Measurements from ENCODE around the gene OPTN. TPM values are rescaled to one million over a fixed set of nuclear protein-coding genes. Genes with fewer than 3 reads are reported as not detected.

Gene OPTN
- total and polyA plus RNA-seq, 4 donors = 23.0 to 45.6 (median 37.7) TPM

GRCh38 chr10:13086056-13086455, 13.9 kb upstream of the OPTN start:
- H3K9me3 ChIP-seq (ENCODE audit: control insufficient read depth in 4 of 4, insufficient read depth in 3 of 4, low read length in 3 of 4) = peaks cover 0 to 12% (median 3%) of the 10 kb centered on the region in 4 donors
- no peak overlapping the region for H3K9ac ChIP-seq (ENCODE audit: insufficient read depth in 1 of 2, low read length in 2 of 2)
- no peak overlapping the region for H3K4me3 ChIP-seq
- DNase-seq = no peak
- no peak for ATAC-seq (ENCODE audit: insufficient read depth, low FRiP score)
- no peaks in the 10 kb centered on the region for H3K27me3 ChIP-seq (ENCODE audit: control insufficient read depth in 3 of 3, insufficient read depth in 3 of 3, low read length in 2 of 3)
- TF ChIP-seq, protein P1, sequence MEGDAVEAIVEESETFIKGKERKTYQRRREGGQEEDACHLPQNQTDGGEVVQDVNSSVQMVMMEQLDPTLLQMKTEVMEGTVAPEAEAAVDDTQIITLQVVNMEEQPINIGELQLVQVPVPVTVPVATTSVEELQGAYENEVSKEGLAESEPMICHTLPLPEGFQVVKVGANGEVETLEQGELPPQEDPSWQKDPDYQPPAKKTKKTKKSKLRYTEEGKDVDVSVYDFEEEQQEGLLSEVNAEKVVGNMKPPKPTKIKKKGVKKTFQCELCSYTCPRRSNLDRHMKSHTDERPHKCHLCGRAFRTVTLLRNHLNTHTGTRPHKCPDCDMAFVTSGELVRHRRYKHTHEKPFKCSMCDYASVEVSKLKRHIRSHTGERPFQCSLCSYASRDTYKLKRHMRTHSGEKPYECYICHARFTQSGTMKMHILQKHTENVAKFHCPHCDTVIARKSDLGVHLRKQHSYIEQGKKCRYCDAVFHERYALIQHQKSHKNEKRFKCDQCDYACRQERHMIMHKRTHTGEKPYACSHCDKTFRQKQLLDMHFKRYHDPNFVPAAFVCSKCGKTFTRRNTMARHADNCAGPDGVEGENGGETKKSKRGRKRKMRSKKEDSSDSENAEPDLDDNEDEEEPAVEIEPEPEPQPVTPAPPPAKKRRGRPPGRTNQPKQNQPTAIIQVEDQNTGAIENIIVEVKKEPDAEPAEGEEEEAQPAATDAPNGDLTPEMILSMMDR (IDR thresholded peaks at IDR 0.05; ENCODE audit: control extremely low read depth, extremely low read depth) = no peak
- 92 to 100% methylated on average over 1 of the region's 1 CpG for WGBS, 2 donors
- no peak overlapping the region for H3K27ac ChIP-seq (ENCODE audit: low read depth in 1 of 2, low read length in 1 of 2)
- no peaks in the 10 kb centered on the region for H3K4me1 ChIP-seq (ENCODE audit: control insufficient read depth in 5 of 5, insufficient read depth in 5 of 5, low read length in 5 of 5)
- no peaks in the 10 kb centered on the region for H3K36me3 ChIP-seq (ENCODE audit: control insufficient read depth in 4 of 4, insufficient read depth in 4 of 4, low read length in 4 of 4)

DNA sequence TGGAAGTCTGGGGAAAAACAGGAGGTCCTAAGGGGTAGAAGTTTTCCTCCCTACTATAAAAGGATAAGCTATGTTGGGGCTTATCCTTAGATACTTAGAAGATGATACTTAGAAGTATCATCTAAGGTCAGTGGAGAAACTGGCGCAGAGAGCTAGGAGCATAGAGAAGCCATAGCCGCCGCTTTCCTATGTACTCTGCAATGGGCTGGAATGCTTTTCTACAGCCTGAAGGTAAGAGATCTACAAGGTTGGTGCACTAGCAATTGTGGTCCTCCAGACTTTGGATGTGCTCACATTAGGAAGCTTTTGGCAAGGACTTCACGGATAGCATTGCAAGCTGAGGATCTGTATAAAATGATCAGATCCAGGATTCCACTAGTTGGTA, 12.4 kb upstream of the OPTN start:
- TF ChIP-seq, protein P1 (IDR thresholded peaks at IDR 0.05; ENCODE audit: control extremely low read depth, extremely low read depth) = no peak
- H3K9ac ChIP-seq (ENCODE audit: insufficient read depth in 1 of 2, low read length in 2 of 2) = no peak overlapping the region
- H3K36me3 ChIP-seq (ENCODE audit: control insufficient read depth in 4 of 4, insufficient read depth in 4 of 4, low read length in 4 of 4) = no peaks in the 10 kb centered on the region
- H3K4me3 ChIP-seq = no peak overlapping the region
- 94 to 98% methylated on average over 4 of the region's 4 CpGs for WGBS, 2 donors
- H3K9me3 ChIP-seq (ENCODE audit: control insufficient read depth in 4 of 4, insufficient read depth in 3 of 4, low read length in 3 of 4) = peaks cover 0 to 6% (median 3%) of the 10 kb centered on the region in 4 donors
- peaks cover 0 to 1% (median 0%) of the 10 kb centered on the region in 5 donors for H3K4me1 ChIP-seq (ENCODE audit: control insufficient read depth in 5 of 5, insufficient read depth in 5 of 5, low read length in 5 of 5)
- DNase-seq = no peak
- no peak overlapping the region for H3K27ac ChIP-seq (ENCODE audit: low read depth in 1 of 2, low read length in 1 of 2)
- ATAC-seq (ENCODE audit: insufficient read depth, low FRiP score) = no peak
- no peaks in the 10 kb centered on the region for H3K27me3 ChIP-seq (ENCODE audit: control insufficient read depth in 3 of 3, insufficient read depth in 3 of 3, low read length in 2 of 3)

GRCh38 chr10:13087986-13088618, 11.9 kb upstream of the OPTN start:
- DNase-seq (no peak), ATAC-seq (ENCODE audit: insufficient read depth, low FRiP score) (no peak)
- H3K9ac ChIP-seq (ENCODE audit: insufficient read depth in 1 of 2, low read length in 2 of 2) = no peak overlapping the region
- peaks cover 0 to 1% (median 0%) of the 10 kb centered on the region in 5 donors for H3K4me1 ChIP-seq (ENCODE audit: control insufficient read depth in 5 of 5, insufficient read depth in 5 of 5, low read length in 5 of 5)
- TF ChIP-seq, protein P1 (IDR thresholded peaks at IDR 0.05; ENCODE audit: control extremely low read depth, extremely low read depth) = no peak
- no peaks in the 10 kb centered on the region for H3K36me3 ChIP-seq (ENCODE audit: control insufficient read depth in 4 of 4, insufficient read depth in 4 of 4, low read length in 4 of 4)
- no peak overlapping the region for H3K27ac ChIP-seq (ENCODE audit: low read depth in 1 of 2, low read length in 1 of 2)
- peaks cover 0 to 6% (median 2%) of the 10 kb centered on the region in 4 donors for H3K9me3 ChIP-seq (ENCODE audit: control insufficient read depth in 4 of 4, insufficient read depth in 3 of 4, low read length in 3 of 4)
- 50 to 75% methylated on average over 7 of the region's 7 CpGs for WGBS, 2 donors
- H3K27me3 ChIP-seq (ENCODE audit: control insufficient read depth in 3 of 3, insufficient read depth in 3 of 3, low read length in 2 of 3) = no peaks in the 10 kb centered on the region
- no peak overlapping the region for H3K4me3 ChIP-seq

DNA sequence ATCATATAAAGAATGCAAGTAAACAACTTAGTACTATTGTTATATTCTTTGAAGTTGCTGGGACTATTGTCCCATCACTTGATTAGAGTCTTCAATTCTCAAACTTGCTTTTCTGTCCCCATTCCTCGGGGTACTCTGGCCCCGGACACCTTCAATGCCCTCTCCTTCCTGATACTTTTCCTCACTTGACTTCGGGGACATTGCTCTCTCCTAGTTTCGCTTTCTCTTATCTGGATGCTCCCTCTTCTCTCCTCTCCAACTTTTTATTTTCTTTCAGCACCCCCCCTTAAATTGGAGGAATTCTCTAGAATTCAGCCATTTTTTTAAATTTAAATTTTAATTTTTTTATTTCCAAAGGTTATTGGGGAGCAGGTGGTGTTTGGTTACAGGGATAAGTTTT, 10.6 kb upstream of the OPTN start:
- TF ChIP-seq, protein P1 (IDR thresholded peaks at IDR 0.05; ENCODE audit: control extremely low read depth, extremely low read depth) = no peak
- 78 to 86% methylated on average over 4 of the region's 4 CpGs for WGBS, 2 donors

More for the DNA sequence above, 10.6 kb upstream of the OPTN start:
- no peak overlapping the region for H3K4me3 ChIP-seq
- H3K36me3 ChIP-seq (ENCODE audit: control insufficient read depth in 4 of 4, insufficient read depth in 4 of 4, low read length in 4 of 4) = no peaks in the 10 kb centered on the region
- no peak overlapping the region for H3K27ac ChIP-seq (ENCODE audit: low read depth in 1 of 2, low read length in 1 of 2)
- peaks cover 0 to 4% (median under 1%) of the 10 kb centered on the region in 4 donors for H3K9me3 ChIP-seq (ENCODE audit: control insufficient read depth in 4 of 4, insufficient read depth in 3 of 4, low read length in 3 of 4)
- H3K9ac ChIP-seq (ENCODE audit: insufficient read depth in 1 of 2, low read length in 2 of 2) = no peak overlapping the region
- H3K4me1 ChIP-seq (ENCODE audit: control insufficient read depth in 5 of 5, insufficient read depth in 5 of 5, low read length in 5 of 5) = peaks cover 0 to 1% (median 0%) of the 10 kb centered on the region in 5 donors
- no peaks in the 10 kb centered on the region for H3K27me3 ChIP-seq (ENCODE audit: control insufficient read depth in 3 of 3, insufficient read depth in 3 of 3, low read length in 2 of 3)
- DNase-seq (no peak), ATAC-seq (ENCODE audit: insufficient read depth, low FRiP score) (no peak)

All from lung (tissue), 12 donors.